CD14-positive monocyte (primary cell): ENCODE results near the gene STYX. TPM values are rescaled to one million over a fixed set of nuclear protein-coding genes. Genes with fewer than 3 reads are reported as not detected.

Source experiments
- DNase-seq, 3 donors: peaks; one replicate each; pipeline ENCODE4 v3.0.0-alpha.2; 2011 to 2022
- H2AFZ ChIP-seq: 2 replicates; pipeline ENCODE4 v1.6.0; 2012; ENCODE audit warnings: mild to moderate bottlenecking, low read depth, low read length, inconsistent platforms; ENCODE audit not compliant: insufficient read depth, poor library complexity, severe bottlenecking
- H3K27ac ChIP-seq, 2 donors: 1 replicate in 1 of 2; 2 replicates in 1 of 2; pipeline ENCODE4 v1.5.1; 2012 to 2013; ENCODE audit warnings: low read length in 2 of 2, control low read depth in 1 of 2, inconsistent platforms in 1 of 2, low read depth in 1 of 2, mild to moderate bottlenecking in 1 of 2
- H3K27me3 ChIP-seq, 2 donors: one replicate each; pipeline versions ENCODE4 v1.6.0 to v1.6.1; 2011 to 2013; ENCODE audit warnings: low read length in 2 of 2; ENCODE audit not compliant: control insufficient read depth in 2 of 2, insufficient read depth in 2 of 2
- H3K36me3 ChIP-seq, 2 donors: replicated peaks in 1 of 2; 1 replicate in 1 of 2; 2 replicates in 1 of 2; pipeline versions ENCODE4 v1.5.1 to v1.6.1; 2012 to 2013; ENCODE audit warnings: low read length in 2 of 2, control low read depth in 1 of 2, inconsistent platforms in 1 of 2, mild to moderate bottlenecking in 1 of 2; ENCODE audit not compliant: insufficient read depth in 2 of 2, control insufficient read depth in 1 of 2
- H3K4me1 ChIP-seq, 2 donors: 1 replicate in 1 of 2; 2 replicates in 1 of 2; pipeline versions ENCODE4 v1.5.1 to v1.6.1; 2012 to 2013; ENCODE audit warnings: low read length in 2 of 2, control low read depth in 1 of 2, inconsistent platforms in 1 of 2, mild to moderate bottlenecking in 1 of 2, moderate library complexity in 1 of 2; ENCODE audit not compliant: insufficient read depth in 2 of 2, control insufficient read depth in 1 of 2
- H3K4me2 ChIP-seq: replicated peaks from 2 replicates; pipeline ENCODE3; 2012; ENCODE audit warnings: low read length, moderate library complexity, mild to moderate bottlenecking; ENCODE audit not compliant: poor library complexity, severe bottlenecking; ENCODE audit errors: extremely low read depth
- H3K4me3 ChIP-seq, 3 experiments: fragments of 200-600 bp in 1 of 3; sonication (generic) in 1 of 3; replicated peaks in 1 of 3; 1 replicate in 2 of 3; 2 replicates in 1 of 3; pipeline ENCODE4 v1.5.1; 2011 to 2013; ENCODE audit warnings: low read length in 3 of 3, mild to moderate bottlenecking in 3 of 3, control low read depth in 2 of 3, low read depth in 2 of 3, inconsistent platforms in 1 of 3, moderate library complexity in 1 of 3
- H3K79me2 ChIP-seq: 2 replicates; pipeline ENCODE4 v1.6.0; 2012; ENCODE audit warnings: mild to moderate bottlenecking, control low read depth, inconsistent platforms, low read length, moderate library complexity; ENCODE audit not compliant: insufficient read depth
- H3K9ac ChIP-seq: 2 replicates; pipeline ENCODE4 v1.6.0; 2017; ENCODE audit warnings: low read length, mild to moderate bottlenecking; ENCODE audit not compliant: insufficient read depth, poor library complexity, severe bottlenecking
- H3K9me3 ChIP-seq, 2 donors: replicated peaks in 1 of 2; 1 replicate in 1 of 2; 2 replicates in 1 of 2; pipeline versions ENCODE4 v1.5.1 to v1.6.1; 2012 to 2013; ENCODE audit warnings: low read length in 2 of 2, control low read depth in 1 of 2; ENCODE audit not compliant: control insufficient read depth in 1 of 2, insufficient read depth in 1 of 2
- H4K20me1 ChIP-seq: 2 replicates; pipeline ENCODE4 v1.6.0; 2012; ENCODE audit warnings: mild to moderate bottlenecking, low read length, control low read depth, moderate library complexity; ENCODE audit not compliant: insufficient read depth
- H3K27ac Mint-ChIP-seq, 7 donors: one replicate each; pipeline ENCODE4 v1.8.0; 2020; ENCODE audit warnings: mild to moderate bottlenecking in 7 of 7, mixed read lengths in 7 of 7, moderate library complexity in 6 of 7, inconsistent platforms in 2 of 7
- H3K27me3 Mint-ChIP-seq, 3 donors: one replicate each; pipeline ENCODE4 v1.8.0; 2021 to 2022; ENCODE audit warnings: low read depth in 3 of 3, mild to moderate bottlenecking in 3 of 3, mixed read lengths in 3 of 3, moderate library complexity in 3 of 3, inconsistent platforms in 1 of 3
- H3K36me3 Mint-ChIP-seq, 2 donors: one replicate each; pipeline ENCODE4 v1.8.0; 2020; ENCODE audit warnings: mixed read lengths in 2 of 2, inconsistent platforms in 1 of 2, mild to moderate bottlenecking in 1 of 2
- H3K4me1 Mint-ChIP-seq: one replicate; pipeline ENCODE4 v1.8.0; 2020; ENCODE audit warnings: mild to moderate bottlenecking, mixed read lengths
- H3K4me3 Mint-ChIP-seq, 2 donors: one replicate each; pipeline ENCODE4 v1.8.0; 2020; ENCODE audit warnings: mild to moderate bottlenecking in 2 of 2, mixed read lengths in 2 of 2, moderate library complexity in 1 of 2
- H3K9me3 Mint-ChIP-seq, 7 donors: one replicate each; pipeline ENCODE4 v1.8.0; 2020 to 2022; ENCODE audit warnings: mixed read lengths in 7 of 7, mild to moderate bottlenecking in 6 of 7, moderate library complexity in 6 of 7, inconsistent platforms in 2 of 7
- CTCF ChIP-seq: fragments of 200-600 bp; IDR thresholded peaks from one replicate; pipeline ENCODE4 v1.8.0; 2022; ENCODE audit warnings: antibody characterized with exemption, mild to moderate bottlenecking
- WGBS: methylation state at CpG from one replicate; pipeline ENCODE4 v1.1.5; 2013; ENCODE audit warnings: missing lambda C conversion rate; ENCODE audit not compliant: insufficient coverage; 5-methylcytosine and 5-hydroxymethylcytosine counted together
- intact Hi-C, 2 donors: fragments of 100-400 bp; cut with micrococcal nuclease; formaldehyde crosslinking; loops; one replicate each; pipeline versions ENCODE4 v1.15.0 to v1.15.1; 2023
- polyA plus RNA-seq, 3 donors: library from polyadenylated mRNA; depleted of rRNA in 1 of 3; unstranded in 2 of 3; stranded (reverse) in 1 of 3; fragments of 300-500 nt in 2 of 3; fragments of >200 nt in 1 of 3; fragmentation: Illumina TruSeq in 2 of 3; gene quantifications; 1 replicate in 2 of 3; 2 replicates in 1 of 3; pipeline ENCODE4 v1.2.3, GENCODE V29; 2012 to 2021

STYX gene
- polyA plus RNA-seq, 3 donors: 7.3 to 16.7 (median 12.0) TPM

GRCh38 chr14:52783206-52783605, 53.2 kb downstream of the STYX start:
- Histone ChIP-seq H3K36me3 (peaks cover 6 to 7% of the 10 kb centered on the region in 2 donors), H4K20me1 (no peaks in the 10 kb centered on the region), H3K27ac (no peak overlapping the region), H3K4me2 (no peak overlapping the region), H3K9me3 (no peaks in the 10 kb centered on the region), H3K9ac (no peak overlapping the region), H3K4me3 (no peak overlapping the region), H3K4me1 (no peaks in the 10 kb centered on the region), H3K79me2 (no peaks in the 10 kb centered on the region), H2AFZ (no peak overlapping the region), H3K27me3 (no peaks in the 10 kb centered on the region)
- intact Hi-C loops: no loop called here
- peaks cover 3% of the 10 kb centered on the region for H3K4me1 Mint-ChIP-seq
- no peaks in the 10 kb centered on the region for H3K27me3 Mint-ChIP-seq
- H3K27ac Mint-ChIP-seq: no peak overlapping the region
- WGBS: no CpG with 5 or more reads among the region's 1 CpG
- no peak overlapping the region for H3K4me3 Mint-ChIP-seq
- no peak for DNase-seq
- H3K36me3 Mint-ChIP-seq: peaks cover 5 to 12% of the 10 kb centered on the region in 2 donors
- no peak for TF ChIP-seq CTCF
- no peaks in the 10 kb centered on the region for H3K9me3 Mint-ChIP-seq

- H3K9me3 ChIP-seq: no peaks in the 10 kb centered on the region
- H2AFZ ChIP-seq: no peak overlapping the region
- no peak for DNase-seq
- intact Hi-C loops: no loop called here
- no peaks in the 10 kb centered on the region for H4K20me1 ChIP-seq
- H3K27me3 ChIP-seq: no peaks in the 10 kb centered on the region
- peaks cover 18% of the 10 kb centered on the region for H3K4me1 Mint-ChIP-seq
- H3K79me2 ChIP-seq: no peaks in the 10 kb centered on the region
- no peaks in the 10 kb centered on the region for H3K36me3 ChIP-seq
- H3K27me3 Mint-ChIP-seq: peaks cover 0 to 5% (median 0%) of the 10 kb centered on the region in 3 donors
- no peak for TF ChIP-seq CTCF
- peaks cover 2 to 4% of the 10 kb centered on the region in 2 donors for H3K36me3 Mint-ChIP-seq
- peaks cover 12 to 21% of the 10 kb centered on the region in 2 donors for H3K4me1 ChIP-seq
- no peak overlapping the region for H3K4me3 ChIP-seq
- H3K27ac Mint-ChIP-seq: no peak overlapping the region
- H3K27ac ChIP-seq: no peak overlapping the region
- H3K4me3 Mint-ChIP-seq: no peak overlapping the region
- H3K4me2 ChIP-seq: no peak overlapping the region
- no peak overlapping the region for H3K9ac ChIP-seq
- H3K9me3 Mint-ChIP-seq: no peaks in the 10 kb centered on the region
Observed at GRCh38 chr14:52786887-52787286, 56.9 kb downstream of the STYX start.
